ENCODE measurements around the gene LCE2A.

GRCh38 chr1:152667648-152668047, 30.5 kb upstream of the LCE2A start:
- no peak for TF ChIP-seq EP300 (IDR thresholded peaks at IDR 0.05; ENCODE audit: borderline replicate concordance in 1 of 2, low read depth in 2 of 2, low read length in 2 of 2)
- TF ChIP-seq POLR2A (IDR thresholded peaks at IDR 0.05; ENCODE audit: control extremely low read depth in 1 of 2, low read depth in 2 of 2, low read length in 2 of 2): no peak
- TF ChIP-seq SRF (IDR thresholded peaks at IDR 0.05; ENCODE audit: low read depth, low read length): no peak
- TF ChIP-seq EZH2 (IDR thresholded peaks at IDR 0.05; ENCODE audit: low read depth, low read length, severe bottlenecking): no peak
- no peak for TF ChIP-seq CTCF (IDR thresholded peaks at IDR 0.05; ENCODE audit: control extremely low read depth in 1 of 3, insufficient read depth in 1 of 3, low read depth in 1 of 3, low read length in 3 of 3)
- no peak for TF ChIP-seq CREB1 (IDR thresholded peaks at IDR 0.05)
- TF ChIP-seq HDAC6 (IDR thresholded peaks at IDR 0.05; ENCODE audit: low read depth, low read length): no peak
- TF ChIP-seq FOSL1 (IDR thresholded peaks at IDR 0.05; ENCODE audit: insufficient read depth, low read depth, low read length): no peak
- no peak for TF ChIP-seq TAF7 (optimal IDR thresholded peaks at IDR 0.05; ENCODE audit: borderline replicate concordance, low read depth, low read length)
- no peak for TF ChIP-seq ATF3 (IDR thresholded peaks at IDR 0.05; ENCODE audit: insufficient read depth, low read depth, low read length)

All from H1 (cell line).